A172 (cell line): ENCODE results near the gene SLC41A3. TPM values are rescaled to one million over a fixed set of nuclear protein-coding genes. Genes with fewer than 3 reads are reported as not detected.
"Not testable (repeated sequence)": the region's sequence is repeated elsewhere in the genome, so short reads cannot be mapped to it uniquely, and the experiment has no call there.

ENCODE experiments used
- DNase-seq: peaks from one replicate; pipeline ENCODE4 v3.0.0-alpha.2; 2015; ENCODE audit warnings: low spot score
- total RNA-seq: library from RNA; depleted of rRNA; stranded (reverse); fragments of >200 nt; shearing (Covaris generic); gene quantifications from 2 replicates; pipeline ENCODE4 v1.2.3, GENCODE V29; 2014; rRNA removed

Gene SLC41A3
- total RNA-seq, 1 experiment from 2014 or later, result 40.9 TPM

DNA sequence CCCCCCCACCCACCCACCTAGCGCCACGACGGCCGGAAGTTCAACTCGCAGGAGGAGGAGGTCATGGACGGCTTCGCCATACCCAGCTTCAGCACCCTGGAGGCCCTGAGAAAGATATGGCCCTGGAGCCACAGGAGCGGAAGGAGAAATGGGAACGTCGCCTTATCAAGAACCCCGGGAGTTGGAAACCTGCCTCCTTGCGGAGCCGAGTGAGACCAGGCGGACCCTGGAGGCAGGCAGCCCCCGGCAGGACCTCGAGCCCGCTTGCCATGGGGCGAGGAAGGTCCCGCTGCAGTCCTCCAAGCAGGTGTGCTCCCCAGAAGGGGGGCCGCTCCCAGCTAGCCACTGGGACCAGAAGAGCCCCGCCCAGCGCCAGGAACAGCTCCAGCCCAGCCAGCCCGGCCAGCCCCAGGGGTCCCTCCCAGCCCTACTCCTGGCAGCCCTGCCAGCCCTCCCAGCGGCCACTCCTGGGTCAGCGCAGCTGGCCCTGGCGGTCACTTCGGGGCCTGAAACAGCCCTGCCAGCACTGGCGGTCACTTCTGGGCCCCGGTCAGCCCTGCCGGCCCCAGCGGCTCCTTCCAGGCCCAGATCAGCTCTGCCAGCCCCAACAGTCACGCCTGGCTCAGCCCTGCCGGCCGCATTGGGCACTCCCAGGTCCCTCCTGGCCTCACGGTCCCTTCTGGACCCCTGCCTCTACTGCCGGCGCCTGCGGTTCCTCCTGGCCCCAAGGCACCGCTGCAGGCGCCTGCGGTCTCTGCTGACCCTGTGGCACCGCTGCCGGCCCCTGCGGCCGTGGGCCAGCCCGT is 125.2 kb downstream of the SLC41A3 start:
- no peak for DNase-seq

DNA sequence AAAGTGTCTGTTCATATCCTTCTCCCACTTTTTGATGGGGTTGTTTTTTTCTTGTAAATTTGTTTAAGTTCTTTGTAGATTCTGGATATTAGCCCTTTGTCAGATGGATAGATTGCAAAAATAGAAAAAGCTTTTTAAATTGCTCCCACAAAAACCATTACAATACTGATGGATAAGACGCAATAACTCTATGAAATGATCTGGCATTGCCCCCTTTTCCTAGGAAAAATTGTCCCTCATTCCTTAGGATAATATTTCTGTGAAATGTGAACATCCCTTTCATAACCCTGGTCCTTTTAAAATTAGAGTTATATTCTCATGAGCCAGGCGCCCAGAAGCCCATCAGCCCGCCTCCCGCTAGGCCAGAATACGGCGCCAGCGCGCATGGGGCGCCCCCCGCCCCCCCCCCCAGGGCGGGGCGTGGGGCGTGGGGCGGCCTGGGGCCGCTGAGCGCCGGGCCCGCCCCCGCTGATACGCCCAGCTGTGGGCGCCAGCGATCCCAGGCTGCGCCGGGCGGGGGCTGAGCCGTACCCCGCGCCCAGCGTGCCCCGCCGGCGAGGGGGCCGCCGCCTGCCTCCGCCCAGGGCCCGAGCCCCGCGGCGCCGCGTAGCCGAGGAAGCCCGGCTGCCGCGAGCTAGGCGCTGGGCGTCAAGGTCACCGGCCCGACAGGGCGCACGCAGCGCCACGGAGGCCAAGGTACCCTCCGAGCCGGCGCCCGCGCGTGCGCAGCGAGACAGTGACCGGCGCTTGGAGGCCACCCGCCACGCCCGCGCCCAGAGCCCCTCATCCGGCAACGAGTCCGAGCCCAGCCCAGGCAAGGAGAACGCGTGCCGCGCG is 126.0 kb downstream of the SLC41A3 start:
- DNase-seq, result no peak

DNA sequence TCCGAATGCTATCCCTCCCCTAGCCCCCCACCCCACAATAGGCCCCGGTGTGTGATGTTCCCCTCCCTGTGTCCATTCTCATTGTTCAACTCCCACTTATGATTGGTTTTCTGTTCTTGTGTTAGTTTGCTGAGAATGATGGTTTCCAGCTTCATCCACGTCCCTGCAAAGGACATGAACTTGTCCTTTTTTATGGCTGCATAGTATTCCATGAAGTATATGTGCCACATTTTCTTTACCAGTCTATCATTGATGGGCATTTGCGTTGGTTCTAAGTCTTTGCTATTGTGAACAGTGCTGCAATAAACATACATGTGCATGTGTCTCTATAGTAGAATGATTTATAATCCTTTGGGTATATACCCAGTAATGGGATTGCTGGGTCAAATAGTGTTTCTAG is 126.9 kb downstream of the SLC41A3 start:
- not testable (repeated sequence) for DNase-seq

Other genes starting within 250 kb of the SLC41A3 start
- gene ROPN1B, start 114.9 kb downstream of the SLC41A3 start, total RNA-seq, result not detected in 2 replicates
- gene ALDH1L1, start 96.5 kb upstream of the SLC41A3 start, total RNA-seq, result 0.50 TPM in 1 of 2 replicates, not detected in the other